GM18873 (cell line): ENCODE results near the gene FBXO30.

Experiments used
- ATAC-seq: cut with Tn5 transposase; IDR thresholded peaks from one replicate; pipeline ENCODE4 v1.9.1; 2021; ENCODE audit warnings: mild to moderate bottlenecking, moderate library complexity, moderate number of reproducible peaks; ENCODE audit not compliant: unreplicated experiment, low FRiP score

The FBXO30 gene

GRCh38 chr6:145758113-145758512 lies 56.5 kb downstream of the FBXO30 start:
- no peak for ATAC-seq

GRCh38 chr6:145756170-145756662 lies 58.4 kb downstream of the FBXO30 start:
- no peak for ATAC-seq

GRCh38 chr6:145755682-145756081 lies 58.9 kb downstream of the FBXO30 start:
- no peak for ATAC-seq

- no peak for ATAC-seq
Observed at GRCh38 chr6:145752638-145753037, 62.0 kb downstream of the FBXO30 start.

- no peak for ATAC-seq
Observed at GRCh38 chr6:145749632-145750031, 65.0 kb downstream of the FBXO30 start.

- no peak for ATAC-seq
Observed at GRCh38 chr6:145745861-145746260, 68.7 kb downstream of the FBXO30 start.

- no peak for ATAC-seq
Observed at GRCh38 chr6:145744619-145745018, 70.0 kb downstream of the FBXO30 start.
